HT-29 (cell line): ENCODE measurements around the gene PLEKHA6. TPM values are rescaled to one million over a fixed set of nuclear protein-coding genes. Genes with fewer than 3 reads are reported as not detected.
"Not testable (repeated sequence)": the region's sequence is repeated elsewhere in the genome, so short reads cannot be mapped to it uniquely, and the experiment has no call there.

Source experiments
- DNase-seq: peaks from one replicate; pipeline ENCODE4 v3.0.0-alpha.2; 2015; ENCODE audit warnings: low spot score
- total RNA-seq: library from RNA; depleted of rRNA; stranded (reverse); fragments of >200 nt; shearing (Covaris generic); gene quantifications from 2 replicates; pipeline ENCODE4 v1.2.3, GENCODE V29; 2014

The PLEKHA6 gene
- total RNA-seq, 1 experiment from 2014 or later, result 88.6 TPM

DNA sequence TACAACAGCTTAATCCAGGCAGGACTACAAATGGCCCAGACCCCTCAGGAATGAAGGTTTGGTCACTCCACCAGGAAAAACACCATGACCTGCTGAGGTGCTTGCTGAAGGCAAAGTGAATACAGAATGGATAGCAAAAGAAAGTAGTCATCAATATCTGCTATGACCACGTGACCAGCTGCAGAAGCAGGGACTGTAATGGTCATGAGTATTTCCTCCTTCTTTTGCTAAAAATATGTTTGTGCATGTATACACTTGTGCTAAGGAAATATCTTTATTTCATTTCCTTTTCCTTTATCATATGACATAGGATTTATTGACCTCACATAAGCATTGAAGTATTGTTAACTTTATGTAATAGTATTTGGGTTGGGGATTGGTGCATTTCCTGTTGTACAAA is 119.5 kb downstream of the PLEKHA6 start:
- DNase-seq, result no peak

DNA sequence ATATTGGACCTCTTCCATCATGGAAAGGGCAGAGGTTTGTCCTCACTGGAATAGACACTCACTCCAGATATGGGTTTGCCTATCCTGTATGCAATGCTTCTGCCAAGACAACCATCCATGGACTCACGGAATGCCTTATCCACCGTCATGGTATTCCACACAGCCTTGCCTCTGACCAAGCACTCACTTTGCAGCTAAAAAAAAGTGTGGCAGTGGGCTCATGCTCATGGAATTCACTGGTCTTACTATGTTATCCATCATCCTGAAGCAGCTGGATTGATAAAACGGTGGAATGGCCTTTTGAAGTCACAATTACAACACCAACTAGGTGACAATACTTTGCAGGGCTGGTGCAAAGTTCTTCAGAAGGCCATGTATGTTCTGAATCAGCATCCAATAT is 120.3 kb downstream of the PLEKHA6 start:
- DNase-seq, result not testable (repeated sequence)

DNA sequence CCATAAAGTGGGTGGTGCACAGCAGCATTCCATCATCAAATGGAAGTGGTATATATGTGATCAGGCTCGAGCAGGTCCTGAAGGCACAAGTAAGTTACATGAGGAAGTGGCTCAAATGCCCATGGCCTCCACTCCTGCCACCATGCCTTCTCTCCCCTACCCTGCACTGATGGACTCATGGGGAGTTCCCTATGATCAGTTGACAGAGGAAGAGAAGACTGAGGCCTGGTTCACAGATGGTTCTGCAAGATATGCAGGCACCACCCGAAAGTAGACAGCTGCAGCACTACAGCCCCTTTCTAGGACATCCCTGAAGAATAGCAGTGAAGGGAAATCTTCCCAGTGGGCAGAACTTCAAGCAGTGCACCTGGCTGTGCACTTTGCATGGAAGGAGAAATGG is 121.2 kb downstream of the PLEKHA6 start:
- DNase-seq, result not testable (repeated sequence)

DNA sequence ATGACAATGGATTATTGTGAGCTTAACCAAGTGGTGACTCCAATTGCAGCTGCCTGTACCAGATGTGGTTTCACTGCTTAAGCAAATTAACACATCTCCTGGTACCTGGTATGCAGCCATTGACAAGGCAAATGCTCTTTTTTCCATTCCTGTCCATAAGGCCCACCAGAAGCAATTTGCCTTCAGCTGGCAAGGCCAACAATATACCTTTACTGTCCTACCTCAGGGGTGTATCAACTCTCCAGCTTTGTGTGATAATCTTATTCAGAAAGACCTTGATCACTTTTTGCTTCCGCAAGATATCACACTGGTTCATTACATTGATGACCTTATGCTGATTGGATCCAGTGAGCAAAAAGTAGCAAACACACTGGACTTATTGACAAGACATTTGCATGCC is 122.2 kb downstream of the PLEKHA6 start:
- not testable (repeated sequence) for DNase-seq

DNA sequence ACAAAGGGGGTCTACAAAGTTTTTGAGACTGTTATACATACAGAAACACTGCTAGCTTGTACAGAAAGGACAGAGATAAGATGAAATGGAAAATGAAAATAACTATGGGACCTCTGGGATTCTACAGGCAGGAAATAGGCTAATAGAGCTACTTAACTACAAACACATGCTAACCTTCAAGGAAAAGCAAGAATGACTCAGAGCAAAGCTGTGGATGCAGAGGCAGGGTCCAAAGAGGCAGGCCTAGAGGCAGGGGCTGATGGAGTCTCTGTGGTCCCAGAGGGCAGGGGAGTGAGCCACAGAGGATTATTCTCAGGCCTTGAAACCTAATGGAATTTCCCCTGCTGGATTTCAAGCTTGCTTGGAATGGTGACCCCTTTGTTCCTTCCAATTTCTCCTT is 127.2 kb downstream of the PLEKHA6 start:
- no peak for DNase-seq

DNA sequence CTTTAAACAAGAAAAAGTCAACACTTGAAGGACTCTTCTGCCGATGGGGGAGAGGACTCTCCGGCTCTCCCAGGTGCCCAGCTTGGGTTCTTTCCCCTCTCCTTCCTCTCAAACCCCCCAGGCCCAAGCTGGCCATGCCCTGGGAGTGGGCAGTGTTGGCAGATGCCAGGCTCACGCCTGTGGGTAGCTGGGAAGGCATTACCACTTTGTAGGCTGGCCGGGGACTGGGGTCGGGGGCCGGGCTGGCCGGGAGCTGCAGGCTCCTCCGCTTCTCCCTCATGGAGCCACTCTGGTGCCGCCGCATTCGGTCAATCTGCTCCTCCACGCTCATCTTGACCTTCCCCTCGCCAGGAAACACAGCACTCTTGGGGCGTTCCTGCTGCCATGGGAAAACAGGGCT is 129.5 kb downstream of the PLEKHA6 start:
- no peak for DNase-seq

DNA sequence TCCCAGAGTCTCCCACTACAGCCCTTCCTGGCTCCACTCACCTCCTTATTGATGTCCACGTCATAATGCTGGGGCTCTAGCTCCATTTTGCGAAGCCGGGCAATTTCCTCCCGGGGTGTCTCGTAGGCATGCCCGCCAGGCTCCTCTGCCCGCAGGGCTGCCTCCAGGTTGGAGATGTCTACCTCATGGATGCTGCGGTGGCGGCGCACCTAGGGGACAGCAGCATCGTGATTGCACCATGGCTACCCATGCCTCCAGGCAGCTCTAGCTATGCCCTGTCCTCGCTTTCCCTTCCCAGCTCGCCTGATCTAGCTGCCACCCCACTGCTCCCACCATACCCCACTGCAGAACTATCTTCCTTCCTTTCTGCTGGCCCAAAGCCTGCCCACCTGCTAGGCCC is 130.8 kb downstream of the PLEKHA6 start:
- no peak for DNase-seq

DNA sequence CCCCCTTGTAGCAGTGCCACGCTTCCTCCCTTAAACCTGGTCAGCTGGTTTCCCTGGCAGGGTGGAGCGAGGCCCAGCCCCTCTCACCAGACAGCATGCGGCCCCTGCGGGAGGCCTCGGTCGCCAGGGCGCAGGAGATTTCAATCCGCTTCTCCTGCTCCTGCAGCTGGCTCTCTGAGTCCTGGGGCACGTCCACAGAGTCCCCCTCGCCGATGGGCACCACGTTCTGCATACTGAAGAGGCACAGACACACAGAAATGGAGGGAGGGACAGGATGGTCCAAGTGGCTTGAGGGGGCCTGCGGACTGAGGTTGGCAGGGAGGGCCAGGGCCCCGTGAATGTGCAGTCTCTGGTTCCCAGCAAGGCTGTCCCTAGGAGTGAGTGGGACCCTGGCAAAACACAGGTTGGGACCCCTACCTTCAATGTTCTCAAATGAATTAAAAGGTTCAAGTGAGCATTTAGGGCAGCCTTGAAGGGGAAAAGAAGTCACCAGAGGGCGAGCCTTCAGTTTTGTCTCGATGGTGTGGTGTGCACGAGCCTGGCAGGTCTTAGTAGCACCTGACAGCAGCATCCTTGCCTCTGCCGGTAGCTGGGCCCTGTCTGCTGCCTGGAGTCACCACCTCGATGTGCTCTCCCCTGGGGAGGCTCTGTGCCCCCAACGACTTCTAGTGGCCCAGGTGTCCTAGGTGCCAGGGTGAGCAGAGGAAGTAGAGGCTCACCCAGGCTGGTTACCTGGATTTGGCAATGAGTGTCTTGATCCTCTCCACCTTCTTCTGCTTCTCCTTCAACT is 131.5 kb downstream of the PLEKHA6 start:
- no peak for DNase-seq

DNA sequence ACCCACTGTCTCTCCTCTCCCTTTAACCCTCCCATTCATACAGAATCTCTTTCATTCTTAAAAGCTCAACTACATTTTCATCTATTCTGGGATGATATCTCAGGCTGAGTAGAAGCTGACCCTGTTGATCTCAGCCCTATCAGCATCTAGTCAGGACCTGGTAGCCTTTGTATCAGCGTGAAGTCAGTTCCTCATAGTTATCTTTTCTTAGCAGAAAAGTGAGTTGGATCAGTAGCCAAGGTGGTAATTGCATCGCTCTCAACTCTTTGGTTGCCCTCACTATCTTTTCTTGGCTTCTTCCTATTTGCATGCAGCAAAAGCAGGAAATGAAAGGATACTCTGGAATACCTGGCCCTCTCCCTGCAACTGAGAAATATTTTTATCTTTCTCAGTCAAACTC is 132.4 kb downstream of the PLEKHA6 start:
- no peak for DNase-seq

DNA sequence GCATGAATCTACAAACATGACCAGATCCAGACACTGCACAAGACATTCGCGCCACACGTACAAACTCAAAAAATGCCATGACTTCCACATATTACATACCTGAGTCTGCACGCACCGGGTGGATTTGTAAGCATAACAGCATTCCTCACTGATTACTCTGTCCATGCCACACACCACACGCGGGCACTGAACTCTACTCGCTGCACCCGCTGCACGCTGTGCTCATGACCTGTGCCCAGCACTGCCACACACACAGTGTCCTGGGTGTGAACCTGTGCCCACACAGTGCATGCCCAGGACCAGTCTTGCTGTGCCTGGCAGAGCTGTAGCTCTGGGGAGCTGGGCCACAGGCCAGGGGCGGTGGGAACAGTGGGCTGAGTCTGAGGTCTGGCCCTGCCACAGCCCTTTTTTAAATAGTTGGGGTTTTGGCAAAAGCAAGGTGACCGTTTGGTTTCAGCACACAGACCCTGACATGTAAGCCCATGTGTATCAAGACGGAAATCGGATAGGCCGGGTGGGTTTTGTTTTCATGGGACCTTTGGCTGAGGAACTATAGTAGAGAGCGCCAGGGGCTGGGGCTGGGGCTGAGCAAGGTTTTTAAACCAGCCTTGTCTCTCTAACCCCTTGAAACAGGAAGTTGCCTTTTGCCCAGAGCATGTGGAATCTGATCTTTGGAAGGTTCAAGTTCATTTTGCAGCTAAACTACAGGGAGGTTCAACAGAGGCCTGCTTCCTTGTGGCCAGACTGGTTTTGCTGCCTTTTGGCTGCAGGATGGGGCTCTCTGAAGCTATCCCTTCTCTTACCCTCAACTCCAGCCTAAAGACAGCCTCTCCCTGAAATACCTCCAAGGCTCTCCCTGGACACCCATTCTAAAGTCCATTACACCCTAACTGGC is 133.6 kb downstream of the PLEKHA6 start:
- DNase-seq, result peak; percentile 85

DNA sequence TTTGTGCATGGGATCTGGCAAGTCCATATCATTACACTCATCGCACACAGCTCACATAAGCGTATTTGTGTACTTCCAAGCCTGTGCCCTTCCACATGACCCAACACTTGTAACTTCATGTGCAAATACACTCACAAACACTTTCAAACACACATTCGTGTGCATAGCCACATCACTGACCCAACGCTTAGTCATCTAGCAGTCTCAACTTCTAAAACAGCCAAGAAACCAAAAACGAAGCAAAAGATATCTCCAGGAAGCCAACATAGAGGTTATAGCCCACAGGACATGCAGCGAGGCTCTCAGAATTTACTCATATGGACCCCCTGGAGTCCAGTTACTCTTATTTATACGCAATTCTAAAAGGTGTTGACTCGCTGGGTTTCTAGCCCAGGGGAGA is 135.1 kb downstream of the PLEKHA6 start:
- no peak for DNase-seq

DNA sequence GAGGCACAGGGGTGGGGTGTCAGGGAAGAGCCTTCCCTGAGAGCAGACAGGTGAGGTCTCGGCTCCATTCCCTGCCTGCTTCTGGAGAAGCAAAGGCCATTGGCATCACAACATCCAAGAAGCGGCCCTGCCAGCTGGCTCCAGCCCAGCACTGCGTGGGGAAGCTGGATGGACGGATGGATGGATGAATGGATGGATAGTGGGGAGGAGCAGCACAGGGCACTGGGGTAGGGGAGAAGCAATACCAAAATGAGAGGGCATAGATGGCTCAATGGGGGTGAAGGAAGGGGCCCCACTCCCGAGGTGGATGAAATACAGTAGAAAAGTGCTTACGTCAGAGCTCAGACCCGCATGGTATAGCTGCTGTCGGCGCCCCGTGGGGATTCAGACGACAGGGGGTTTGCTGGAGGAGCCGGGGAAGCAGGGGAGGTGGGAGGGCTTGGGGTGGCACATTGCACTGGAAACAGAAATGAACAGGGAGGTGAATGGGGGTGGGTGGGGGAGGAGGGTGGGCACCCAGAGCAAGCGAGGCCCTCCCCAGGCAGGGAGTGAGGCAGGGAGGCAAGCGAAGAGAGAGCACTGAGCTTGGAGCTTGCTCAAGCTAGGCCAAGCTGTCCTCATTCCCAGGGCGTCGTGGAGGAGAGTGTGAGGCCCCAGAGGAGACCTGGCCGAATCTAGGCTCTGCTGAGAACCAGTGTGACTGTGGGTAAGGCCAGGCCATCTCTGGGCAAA is 136.4 kb downstream of the PLEKHA6 start:
- no peak for DNase-seq

DNA sequence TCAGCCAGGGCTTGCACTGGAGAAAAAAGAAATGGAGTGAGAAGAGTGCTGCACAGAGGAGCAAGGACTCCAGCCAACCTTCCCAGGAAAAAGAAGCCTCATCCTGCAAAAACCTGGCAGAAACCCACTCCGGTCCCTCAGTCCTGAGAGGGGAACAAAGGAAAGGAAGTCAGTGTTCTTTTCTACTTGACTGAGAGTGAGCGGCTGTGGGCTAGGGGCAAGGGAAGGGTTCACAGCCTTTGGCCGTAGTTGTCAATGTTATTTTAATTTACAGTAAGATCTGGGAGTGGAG is 137.0 kb downstream of the PLEKHA6 start:
- DNase-seq, result no peak

DNA sequence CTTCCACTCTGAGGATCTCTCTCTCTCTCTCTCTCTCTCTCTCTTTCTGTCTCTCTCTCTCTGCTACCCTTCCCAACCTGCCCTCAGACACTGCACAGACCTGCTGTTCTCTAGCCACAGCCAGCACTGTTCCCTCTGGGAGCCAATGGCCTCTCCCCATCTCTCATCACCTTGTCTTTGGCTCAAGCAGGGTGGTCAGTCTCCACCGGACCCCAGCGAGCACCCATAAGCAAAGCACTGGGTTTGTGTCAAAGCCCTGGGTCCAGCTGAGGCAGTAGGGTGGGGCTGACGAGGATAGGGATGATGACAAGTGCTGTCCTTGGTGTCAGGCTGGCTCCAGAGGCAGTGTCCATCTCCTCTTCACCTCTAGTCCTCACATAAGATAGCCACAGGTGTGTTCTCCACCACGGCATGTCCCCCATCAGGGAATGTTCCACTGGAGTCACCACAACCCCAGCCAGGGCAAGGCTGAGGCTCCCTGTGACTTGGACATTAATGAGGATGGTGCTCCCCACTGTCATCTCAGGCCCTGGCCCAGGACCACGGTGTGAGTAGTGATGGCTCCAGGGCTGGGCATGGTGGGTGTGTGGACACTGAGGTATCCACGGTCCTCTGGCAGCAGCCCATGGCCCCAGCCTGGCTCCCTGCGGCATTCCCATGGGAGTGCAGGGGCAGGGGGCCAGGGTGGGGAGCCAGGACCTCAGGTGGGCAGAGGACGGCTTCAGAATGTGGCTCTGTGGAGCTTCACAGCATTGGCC is 137.5 kb downstream of the PLEKHA6 start:
- DNase-seq, result no peak

DNA sequence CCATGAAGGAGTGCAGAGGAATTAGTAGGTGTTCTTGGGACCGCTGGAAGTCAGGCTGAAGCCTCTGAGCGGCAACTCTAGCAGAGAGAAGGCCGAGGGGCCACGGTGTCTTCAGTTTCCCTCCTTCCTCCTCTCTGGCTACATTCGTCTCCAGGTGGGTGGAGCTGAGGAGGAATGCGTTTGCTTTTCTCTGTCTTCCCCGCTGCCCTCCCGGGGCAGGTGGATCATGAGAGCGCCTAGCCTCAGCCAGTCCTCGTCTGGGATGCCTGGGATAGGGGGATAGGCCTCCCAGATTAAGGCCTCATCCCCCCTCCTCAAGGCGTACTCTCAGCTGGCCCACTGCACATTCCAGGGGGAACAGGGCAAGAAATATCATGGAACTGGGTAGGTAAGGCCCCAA is 138.5 kb downstream of the PLEKHA6 start:
- DNase-seq, result peak; percentile 23

DNA sequence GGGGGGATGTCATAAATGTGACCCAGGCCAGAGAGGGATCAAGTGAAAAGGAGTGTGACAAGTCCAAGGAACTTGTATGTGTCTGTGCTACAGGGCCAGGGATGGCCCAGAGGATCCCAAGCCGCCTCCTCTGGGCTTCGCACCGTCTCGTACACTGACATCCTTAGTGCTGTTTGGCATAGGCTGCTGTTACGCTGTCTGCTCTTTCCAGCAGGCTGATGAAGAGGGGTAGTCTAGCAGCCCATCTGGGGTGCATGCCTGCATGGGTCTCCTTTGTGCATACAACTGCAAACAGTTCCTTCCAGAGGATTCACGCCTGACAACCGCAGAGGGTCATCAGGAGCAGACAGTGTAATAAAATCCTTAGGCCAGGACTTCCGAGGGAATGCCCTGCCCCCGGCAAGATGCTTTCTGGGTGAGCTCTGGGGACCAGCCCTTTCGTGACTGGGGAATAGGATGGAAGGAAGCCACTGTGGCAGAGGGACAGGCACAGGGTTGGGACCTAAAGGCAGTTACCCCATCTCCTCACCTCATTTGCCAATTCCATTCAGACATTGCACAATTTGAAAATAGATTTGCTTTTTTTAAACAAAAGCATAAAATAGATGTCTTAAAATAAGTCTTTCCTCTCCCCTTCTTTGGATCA is 139.6 kb downstream of the PLEKHA6 start:
- no peak for DNase-seq

DNA sequence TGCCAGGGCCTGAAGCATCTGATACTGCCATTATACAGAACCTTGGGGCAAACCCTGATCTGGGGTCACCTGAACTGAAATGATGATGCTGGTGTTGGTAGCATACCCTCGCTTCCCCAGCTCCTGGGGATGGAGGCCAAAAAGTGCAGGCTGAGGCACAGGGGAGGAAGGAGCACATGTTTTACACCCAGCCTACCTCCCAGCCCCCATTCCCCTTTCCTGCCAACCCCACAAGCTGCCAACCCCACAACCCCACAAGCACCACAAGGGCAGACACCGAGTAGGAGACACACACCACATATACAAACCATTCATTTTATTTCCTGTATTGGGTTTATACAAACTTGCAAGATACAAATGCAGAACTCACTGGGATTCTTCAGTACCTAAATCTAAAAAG is 141.2 kb downstream of the PLEKHA6 start:
- no peak for DNase-seq

DNA sequence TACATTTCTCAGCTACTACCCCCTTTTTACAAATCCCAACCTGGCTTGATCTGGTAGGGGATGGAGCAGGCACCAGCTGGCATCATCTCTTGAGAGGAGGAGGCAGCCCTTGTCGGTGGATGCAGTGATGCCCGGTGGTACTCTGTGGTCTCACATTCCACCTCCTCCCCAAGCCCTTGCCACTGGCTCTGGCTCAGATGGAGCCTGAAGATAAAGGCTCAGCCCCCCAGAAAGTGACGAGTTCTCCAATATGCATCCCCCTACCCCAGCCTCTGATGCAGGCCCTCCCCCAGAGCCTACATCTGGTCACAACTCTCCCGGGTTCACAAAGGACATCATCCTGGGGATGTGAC is 142.1 kb downstream of the PLEKHA6 start:
- no peak for DNase-seq

DNA sequence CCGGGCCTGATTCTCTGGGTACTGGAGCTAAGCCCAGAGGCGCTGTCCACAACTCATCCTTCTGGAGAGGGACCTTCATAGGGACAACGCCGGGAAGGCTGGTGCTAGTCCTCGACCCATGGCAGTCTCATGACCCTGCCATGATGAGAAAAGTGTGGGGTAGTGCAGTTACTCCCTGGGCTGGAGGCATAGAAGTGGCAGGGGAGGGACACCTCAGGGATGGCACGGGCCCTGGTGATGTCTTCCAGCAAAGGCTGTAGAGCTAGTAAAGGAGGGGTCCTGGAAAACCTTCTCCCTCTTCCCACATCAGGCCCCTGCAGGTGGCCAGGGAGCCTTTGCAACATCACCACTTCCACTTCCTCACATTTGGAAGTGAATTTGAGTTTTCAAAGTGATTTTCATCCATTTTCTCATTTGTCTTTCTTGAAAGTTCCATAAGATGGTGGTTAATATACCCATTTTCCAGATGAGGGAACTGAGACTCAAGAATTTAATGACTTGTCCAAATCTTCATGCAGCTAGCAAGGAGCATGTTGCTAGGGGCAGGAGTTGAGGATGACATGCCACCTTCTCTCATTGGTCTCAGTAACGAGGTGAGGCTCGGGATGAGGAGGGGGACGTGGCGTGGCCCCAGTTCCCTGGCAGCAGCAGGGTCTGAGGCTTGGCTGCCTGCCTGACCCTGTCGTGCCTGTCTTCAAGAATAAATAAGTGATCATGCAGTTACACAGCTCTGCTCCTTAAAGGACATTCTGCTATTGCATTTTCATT is 142.7 kb downstream of the PLEKHA6 start:
- no peak for DNase-seq

DNA sequence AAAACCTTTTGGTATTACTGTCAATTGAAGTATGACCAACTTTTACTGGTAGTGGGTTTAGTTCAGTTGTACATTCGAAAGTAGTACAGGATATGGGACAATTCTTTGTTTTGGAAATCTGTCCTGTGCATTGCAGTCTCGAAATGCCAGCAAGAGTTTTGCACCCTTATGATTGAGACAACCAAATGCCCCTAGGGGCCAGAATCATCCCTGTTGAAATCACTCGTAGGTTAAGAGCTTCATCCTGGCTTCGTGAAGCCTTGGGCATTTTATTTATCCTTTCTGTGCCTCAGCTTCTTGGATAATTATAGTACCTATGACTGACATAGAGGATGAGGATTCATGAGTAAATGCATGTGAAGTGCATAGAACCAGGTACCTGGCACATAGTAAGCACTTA is 143.5 kb downstream of the PLEKHA6 start:
- no peak for DNase-seq
